Measurements from ENCODE around the gene ICE1.
"Not testable (repeated sequence)": the region's sequence is repeated elsewhere in the genome, so short reads cannot be mapped to it uniquely, and the experiment has no call there.

Gene ICE1

DNA sequence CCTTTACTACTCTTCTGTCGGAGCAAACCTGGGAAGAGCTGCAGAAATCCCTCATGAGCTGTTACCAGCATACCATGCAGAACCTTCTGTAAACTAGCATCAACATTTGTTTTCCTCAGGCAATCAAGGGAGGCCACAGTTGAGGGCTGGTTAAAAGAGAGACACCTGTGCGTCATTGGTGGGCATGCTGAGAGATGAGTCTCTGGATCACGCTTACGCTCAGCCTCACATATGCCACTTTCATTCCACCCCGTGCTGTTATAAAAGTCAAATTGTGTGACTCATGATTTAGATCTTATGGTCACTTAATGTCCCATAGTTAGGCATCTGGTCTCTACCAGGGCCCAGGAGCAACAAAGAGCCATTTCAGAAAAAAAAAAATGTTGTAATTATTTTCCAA is 18.1 kb upstream of the ICE1 start:
- TF ChIP-seq, protein P1, sequence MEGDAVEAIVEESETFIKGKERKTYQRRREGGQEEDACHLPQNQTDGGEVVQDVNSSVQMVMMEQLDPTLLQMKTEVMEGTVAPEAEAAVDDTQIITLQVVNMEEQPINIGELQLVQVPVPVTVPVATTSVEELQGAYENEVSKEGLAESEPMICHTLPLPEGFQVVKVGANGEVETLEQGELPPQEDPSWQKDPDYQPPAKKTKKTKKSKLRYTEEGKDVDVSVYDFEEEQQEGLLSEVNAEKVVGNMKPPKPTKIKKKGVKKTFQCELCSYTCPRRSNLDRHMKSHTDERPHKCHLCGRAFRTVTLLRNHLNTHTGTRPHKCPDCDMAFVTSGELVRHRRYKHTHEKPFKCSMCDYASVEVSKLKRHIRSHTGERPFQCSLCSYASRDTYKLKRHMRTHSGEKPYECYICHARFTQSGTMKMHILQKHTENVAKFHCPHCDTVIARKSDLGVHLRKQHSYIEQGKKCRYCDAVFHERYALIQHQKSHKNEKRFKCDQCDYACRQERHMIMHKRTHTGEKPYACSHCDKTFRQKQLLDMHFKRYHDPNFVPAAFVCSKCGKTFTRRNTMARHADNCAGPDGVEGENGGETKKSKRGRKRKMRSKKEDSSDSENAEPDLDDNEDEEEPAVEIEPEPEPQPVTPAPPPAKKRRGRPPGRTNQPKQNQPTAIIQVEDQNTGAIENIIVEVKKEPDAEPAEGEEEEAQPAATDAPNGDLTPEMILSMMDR (IDR thresholded peaks at IDR 0.05; ENCODE audit: insufficient read depth, low read depth, low read length, missing control alignments) = no peak
- DNase-seq (ENCODE audit: low read depth) = no peak

GRCh38 chr5:5405441-5405840 is 17.0 kb upstream of the ICE1 start:
- TF ChIP-seq, protein P1 (IDR thresholded peaks at IDR 0.05; ENCODE audit: insufficient read depth, low read depth, low read length, missing control alignments) = no peak
- no peak for DNase-seq (ENCODE audit: low read depth)
- no peak overlapping the region for H3K4me3 ChIP-seq (ENCODE audit: low read depth, low read length)

More for the DNA sequence above, 18.1 kb upstream of the ICE1 start:
- H3K4me3 ChIP-seq (ENCODE audit: low read depth, low read length) = no peak overlapping the region

- TF ChIP-seq, protein P1 (IDR thresholded peaks at IDR 0.05; ENCODE audit: insufficient read depth, low read depth, low read length, missing control alignments) = no peak
- DNase-seq (ENCODE audit: low read depth) = no peak
- no peak overlapping the region for H3K4me3 ChIP-seq (ENCODE audit: low read depth, low read length)
Measured at GRCh38 chr5:5407924-5408323, 14.6 kb upstream of the ICE1 start.

DNA sequence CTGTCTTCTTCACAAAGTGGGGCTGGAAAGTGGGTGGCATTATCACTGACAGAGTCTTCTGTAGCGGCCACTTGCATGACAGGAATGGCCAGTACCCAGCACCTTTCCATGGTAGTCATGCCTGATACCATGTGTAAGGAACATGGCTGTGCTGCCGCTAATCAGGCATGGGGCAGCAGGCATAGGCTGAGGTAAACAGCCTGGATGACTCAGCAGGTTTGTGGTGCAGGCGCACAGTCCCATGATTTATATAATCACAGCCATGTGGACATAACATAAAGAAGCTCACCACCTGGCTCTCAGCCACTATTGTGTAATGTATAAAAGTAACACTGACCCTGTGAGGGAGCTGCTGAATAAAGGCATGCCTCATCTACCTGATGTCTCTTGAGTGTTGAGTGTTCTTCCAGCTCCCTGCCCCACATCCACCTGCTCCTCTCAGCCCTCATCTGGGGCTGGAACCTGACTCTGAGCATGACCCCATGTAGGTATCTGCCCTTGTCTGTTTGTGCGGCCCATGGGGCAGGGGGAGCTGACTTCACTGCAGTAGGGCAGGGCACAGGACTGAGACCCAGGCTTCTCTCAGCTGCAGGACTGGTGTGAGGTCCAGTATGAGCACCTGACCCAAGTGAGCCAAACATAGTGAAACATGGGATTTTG is 13.2 kb upstream of the ICE1 start:
- TF ChIP-seq, protein P1 (IDR thresholded peaks at IDR 0.05; ENCODE audit: insufficient read depth, low read depth, low read length, missing control alignments) = no peak
- H3K4me3 ChIP-seq (ENCODE audit: low read depth, low read length) = no peak overlapping the region
- DNase-seq (ENCODE audit: low read depth) = peak; percentile 13

- H3K4me3 ChIP-seq (ENCODE audit: low read depth, low read length); DNase-seq (ENCODE audit: low read depth): not testable (repeated sequence)
Measured at GRCh38 chr5:5413856-5414255, 8.6 kb upstream of the ICE1 start.

GRCh38 chr5:5414999-5415398 is 7.5 kb upstream of the ICE1 start:
- H3K4me3 ChIP-seq (ENCODE audit: low read depth, low read length) = no peak overlapping the region
- DNase-seq (ENCODE audit: low read depth) = no peak
- TF ChIP-seq, protein P1 (IDR thresholded peaks at IDR 0.05; ENCODE audit: insufficient read depth, low read depth, low read length, missing control alignments) = no peak

- no peak overlapping the region for H3K4me3 ChIP-seq (ENCODE audit: low read depth, low read length)
- DNase-seq (ENCODE audit: low read depth) = no peak
- TF ChIP-seq, protein P1 (IDR thresholded peaks at IDR 0.05; ENCODE audit: insufficient read depth, low read depth, low read length, missing control alignments) = no peak
Measured at GRCh38 chr5:5416733-5417132, 5.7 kb upstream of the ICE1 start.
